IMR-90 (cell line): ENCODE results near the gene SLC12A8.

ENCODE experiments used
- BHLHE40 ChIP-seq: fragments of 150-350 bp; IDR thresholded peaks from 2 replicates; pipeline ENCODE4 v1.6.1; 2016; ENCODE audit warnings: mild to moderate bottlenecking, low read depth, low read length
- CHD1 ChIP-seq: IDR thresholded peaks from 2 replicates; pipeline ENCODE4 v1.6.1; 2012; ENCODE audit warnings: low read depth, low read length, improper control_type of control experiment
- CTCF ChIP-seq: conservative IDR thresholded peaks from 2 replicates; pipeline ENCODE4 v1.5.1; 2012; ENCODE audit warnings: mild to moderate bottlenecking, low read depth, low read length, improper control_type of control experiment
- ELK1 ChIP-seq: fragments of 150-350 bp; IDR thresholded peaks from 2 replicates; pipeline ENCODE4 v1.6.1; 2016; ENCODE audit warnings: low read depth, mild to moderate bottlenecking, low read length, moderate library complexity, borderline replicate concordance
- FOS ChIP-seq: fragments of 150-350 bp; IDR thresholded peaks from 2 replicates; pipeline ENCODE4 v1.6.1; 2016; ENCODE audit warnings: low read depth, low read length
- MAFK ChIP-seq: IDR thresholded peaks from 2 replicates; pipeline ENCODE4 v1.6.1; 2012; ENCODE audit warnings: low read depth, low read length, improper control_type of control experiment
- POLR2A ChIP-seq: IDR thresholded peaks from 2 replicates; pipeline ENCODE4 v1.6.1; 2012; ENCODE audit warnings: mild to moderate bottlenecking, low read depth, low read length
- RAD21 ChIP-seq: IDR thresholded peaks from 2 replicates; pipeline ENCODE4 v1.6.1; 2012; ENCODE audit warnings: low read length, improper control_type of control experiment

DNA sequence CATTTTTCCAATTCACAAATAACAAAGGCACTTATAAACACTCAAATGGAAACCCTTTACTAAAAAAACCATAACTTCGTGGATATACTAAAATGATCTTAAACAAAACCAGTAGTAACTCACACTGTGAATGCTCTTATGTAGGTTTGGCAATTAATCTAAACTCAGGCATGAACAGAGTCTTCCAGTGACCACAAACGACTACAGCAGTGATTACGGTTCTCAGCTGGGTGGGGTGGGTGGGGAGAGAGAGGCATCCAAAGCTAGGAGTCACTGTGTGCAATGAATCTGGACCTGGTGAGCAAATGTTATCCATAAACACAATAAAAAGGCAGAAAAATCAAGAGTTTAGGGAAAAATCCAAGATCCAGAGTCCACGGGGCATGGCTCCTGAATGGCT, 21.3 kb downstream of the SLC12A8 start:
- no peak for TF ChIP-seq CTCF
- no peak for TF ChIP-seq POLR2A
- TF ChIP-seq FOS, result no peak
- no peak for TF ChIP-seq CHD1
- no peak for TF ChIP-seq RAD21
- no peak for TF ChIP-seq MAFK
- no peak for TF ChIP-seq BHLHE40
- TF ChIP-seq ELK1, result no peak
